PC-3 (cell line): ENCODE results near the gene PDSS2. TPM values are rescaled to one million over a fixed set of nuclear protein-coding genes. Genes with fewer than 3 reads are reported as not detected.

ENCODE experiments used
- ATAC-seq: fragments of 200-7000 bp; cut with Tn5 transposase; 2 replicates; pipeline ENCODE4 v1.9.1; 2020; ENCODE audit warnings: mild to moderate bottlenecking, moderate library complexity
- BruUV-seq: library from RNA; stranded (reverse); fragments of 400-500 nt; replicated peaks from 2 replicates; lab custom pipeline; 2021; lab: Mats Ljungman, UMichigan
- CTCF ChIA-PET: fragments of 300-600 bp; sonication (Branson Sonifier 250); formaldehyde crosslinking; loops from one replicate; lab custom pipeline; 2022; ENCODE audit warnings: antibody characterized with exemption; lab: Charles Lee
- POLR2A ChIA-PET: fragments of 300-600 bp; sonication (Branson Sonifier 250); formaldehyde crosslinking; loops from one replicate; lab custom pipeline; 2022; ENCODE audit warnings: antibody characterized with exemption; ENCODE audit not compliant: unreplicated experiment; lab: Charles Lee
- DNase-seq: peaks from one replicate; pipeline ENCODE4 v3.0.0-alpha.2; 2015
- H2AFZ ChIP-seq: fragments of 300-600 bp; sonication (generic); 2 replicates; pipeline ENCODE4 v1.6.0; 2016; ENCODE audit warnings: antibody characterized with exemption, low read length
- H3F3A ChIP-seq: fragments of 300-600 bp; sonication (generic); one replicate; pipeline ENCODE4 v1.6.0; 2017; ENCODE audit warnings: antibody characterized with exemption, low read length, control low read depth, mild to moderate bottlenecking; ENCODE audit not compliant: unreplicated experiment
- H3K27ac ChIP-seq: fragments of 300-600 bp; sonication (generic); 2 replicates; pipeline ENCODE4 v1.5.1; 2016; ENCODE audit warnings: mild to moderate bottlenecking, low read length
- H3K27me3 ChIP-seq: fragments of 300-600 bp; sonication (generic); 2 replicates; pipeline ENCODE4 v1.6.1; 2016; ENCODE audit warnings: low read length, mixed read lengths
- H3K36me3 ChIP-seq: fragments of 300-600 bp; sonication (generic); 2 replicates; pipeline ENCODE4 v1.6.1; 2016; ENCODE audit warnings: low read depth, mixed run types, low read length, mixed read lengths
- H3K4me1 ChIP-seq: fragments of 300-600 bp; sonication (generic); 2 replicates; pipeline ENCODE4 v1.5.1; 2016; ENCODE audit warnings: low read length; ENCODE audit not compliant: insufficient read depth
- H3K4me2 ChIP-seq: fragments of 300-600 bp; sonication (generic); 2 replicates; pipeline ENCODE4 v1.6.0; 2016; ENCODE audit warnings: low read length
- H3K4me3 ChIP-seq: fragments of 300-600 bp; sonication (generic); 2 replicates; pipeline ENCODE4 v1.5.1; 2016; ENCODE audit warnings: mild to moderate bottlenecking, low read length, mixed read lengths
- H3K79me2 ChIP-seq: fragments of 300-600 bp; sonication (generic); 2 replicates; pipeline ENCODE4 v1.6.1; 2017; ENCODE audit warnings: low read length, mixed read lengths
- H3K9ac ChIP-seq: fragments of 300-600 bp; sonication (generic); 2 replicates; pipeline ENCODE4 v1.6.0; 2016; ENCODE audit warnings: mild to moderate bottlenecking, low read length
- H3K9me2 ChIP-seq: fragments of 300-600 bp; sonication (generic); replicated peaks from 2 replicates; pipeline ENCODE4 v1.6.1; 2016; ENCODE audit warnings: mixed run types, low read length, mixed read lengths
- H3K9me3 ChIP-seq: fragments of 300-600 bp; sonication (generic); 2 replicates; pipeline ENCODE4 v1.6.1; 2016; ENCODE audit warnings: low read length, mixed read lengths
- H4K20me1 ChIP-seq: fragments of 300-600 bp; sonication (generic); 2 replicates; pipeline ENCODE4 v1.6.1; 2016; ENCODE audit warnings: low read length, mixed read lengths
- CTCF ChIP-seq: fragments of 300-600 bp; sonication (generic); conservative IDR thresholded peaks from 2 replicates; pipeline ENCODE4 v1.5.1; 2017; ENCODE audit warnings: antibody characterized with exemption, low read depth, mild to moderate bottlenecking, low read length
- EZH2 ChIP-seq: fragments of 300-600 bp; sonication (generic); IDR thresholded peaks from one replicate; pipeline ENCODE4 v1.6.1; 2017; ENCODE audit warnings: antibody characterized with exemption, mild to moderate bottlenecking, low read length; ENCODE audit not compliant: unreplicated experiment
- EZH2phosphoT487 ChIP-seq: fragments of 300-600 bp; sonication (generic); IDR thresholded peaks from 2 replicates; pipeline ENCODE4 v1.6.1; 2018; ENCODE audit warnings: mild to moderate bottlenecking, antibody characterized with exemption, low read length, borderline replicate concordance
- intact Hi-C: fragments of 100-400 bp; cut with micrococcal nuclease; formaldehyde crosslinking; loops from 2 replicates; pipeline ENCODE4 v1.9.0; 2023
- total RNA-seq: library from RNA; depleted of rRNA; stranded (reverse); fragments of >200 nt; gene quantifications from 2 replicates; pipeline ENCODE4 v1.2.3, GENCODE V29; 2014

The PDSS2 gene
- total RNA-seq, 1 experiment from 2014 or later, result 6.6 TPM

DNA sequence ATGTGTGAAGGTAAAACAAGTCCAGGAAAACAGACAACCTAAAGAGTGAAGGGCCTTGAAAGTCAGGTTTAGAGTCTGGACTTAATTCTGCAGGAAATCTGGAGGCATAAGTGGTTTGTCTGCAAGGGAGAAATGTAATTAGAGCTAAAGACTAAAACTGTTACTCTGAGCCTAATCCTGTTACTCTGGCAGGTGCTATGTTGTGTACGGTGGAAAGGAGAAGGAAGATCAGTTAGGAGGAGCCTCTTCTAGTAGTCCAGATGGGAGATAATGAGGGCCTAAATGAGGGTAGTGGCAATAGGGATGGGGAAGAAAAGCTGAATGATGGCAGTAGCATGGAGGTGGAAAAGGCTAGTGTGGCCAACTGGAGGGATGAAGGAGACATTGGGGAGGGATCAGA, 118.5 kb downstream of the PDSS2 start:
- no peak for TF ChIP-seq EZH2phosphoT487
- no peak for TF ChIP-seq EZH2
- no peak for TF ChIP-seq CTCF
- Histone ChIP-seq H3K9ac (no peak overlapping the region), H3K9me3 (no peaks in the 10 kb centered on the region), H3K4me1 (no peaks in the 10 kb centered on the region), H4K20me1 (no peaks in the 10 kb centered on the region), H3K79me2 (no peaks in the 10 kb centered on the region), H3K27ac (no peak overlapping the region), H3K27me3 (no peaks in the 10 kb centered on the region), H3K36me3 (no peaks in the 10 kb centered on the region), H3K9me2 (no peaks in the 10 kb centered on the region), H2AFZ (no peak overlapping the region), H3F3A (no peaks in the 10 kb centered on the region), H3K4me2 (no peak overlapping the region), H3K4me3 (no peak overlapping the region)
- BruUV-seq, result no TSS peak
- intact Hi-C loops, result no loop called here
- CTCF ChIA-PET, result no interaction called here
- DNase-seq, result no peak
- POLR2A ChIA-PET, result no interaction called here
- no peak for ATAC-seq

- ChIA-PET CTCF (no interaction called here), POLR2A (no interaction called here)
- Histone ChIP-seq H4K20me1 (no peaks in the 10 kb centered on the region), H3K27me3 (no peaks in the 10 kb centered on the region), H3F3A (no peaks in the 10 kb centered on the region), H3K4me3 (no peak overlapping the region), H3K79me2 (no peaks in the 10 kb centered on the region), H3K4me1 (no peaks in the 10 kb centered on the region), H3K9ac (no peak overlapping the region), H3K27ac (no peak overlapping the region), H3K9me3 (no peaks in the 10 kb centered on the region), H3K9me2 (no peaks in the 10 kb centered on the region), H3K36me3 (no peaks in the 10 kb centered on the region), H3K4me2 (no peak overlapping the region), H2AFZ (no peak overlapping the region)
- intact Hi-C loops, result no loop called here
- no peak for TF ChIP-seq CTCF
- TF ChIP-seq EZH2, result no peak
- TF ChIP-seq EZH2phosphoT487, result no peak
- DNase-seq, result no peak
- ATAC-seq, result no peak
- no TSS peak for BruUV-seq
Measured at GRCh38 chr6:107337191-107337741, 122.1 kb downstream of the PDSS2 start.

- POLR2A ChIA-PET, result no interaction called here
- H3K4me1 ChIP-seq, result no peaks in the 10 kb centered on the region
- CTCF ChIA-PET, result no interaction called here
- TF ChIP-seq EZH2phosphoT487 (no peak), EZH2 (no peak), CTCF (no peak)
- H3K9me2 ChIP-seq, result no peaks in the 10 kb centered on the region
- intact Hi-C loops, result no loop called here
- H2AFZ ChIP-seq, result no peak overlapping the region
- no peak overlapping the region for H3K4me3 ChIP-seq
- H4K20me1 ChIP-seq, result no peaks in the 10 kb centered on the region
- no peaks in the 10 kb centered on the region for H3F3A ChIP-seq
- no peaks in the 10 kb centered on the region for H3K36me3 ChIP-seq
- H3K9ac ChIP-seq, result no peak overlapping the region
- no peak for ATAC-seq
- DNase-seq, result no peak
- H3K9me3 ChIP-seq, result no peaks in the 10 kb centered on the region
- no peak overlapping the region for H3K4me2 ChIP-seq
- H3K27me3 ChIP-seq, result no peaks in the 10 kb centered on the region
- H3K27ac ChIP-seq, result no peak overlapping the region
- H3K79me2 ChIP-seq, result no peaks in the 10 kb centered on the region
- no TSS peak for BruUV-seq
Measured at GRCh38 chr6:107334026-107334425, 125.3 kb downstream of the PDSS2 start.
